GM18909 (cell line): ENCODE results near the gene SEMA4D.

Experiments used
- ATAC-seq: cut with Tn5 transposase; IDR thresholded peaks from one replicate; pipeline ENCODE4 v1.9.1; 2021; ENCODE audit warnings: mild to moderate bottlenecking; ENCODE audit not compliant: unreplicated experiment, poor library complexity

Gene SEMA4D

GRCh38 chr9:89420397-89421178, 77.3 kb downstream of the SEMA4D start:
- ATAC-seq, result no peak

- no peak for ATAC-seq
Measured at GRCh38 chr9:89419978-89420394, 77.9 kb downstream of the SEMA4D start.

- ATAC-seq, result peak; percentile 79
Measured at GRCh38 chr9:89418882-89419640, 78.9 kb downstream of the SEMA4D start.

GRCh38 chr9:89418474-89418845, 79.5 kb downstream of the SEMA4D start:
- ATAC-seq, result peak; percentile 2

GRCh38 chr9:89417832-89418473, 80.0 kb downstream of the SEMA4D start:
- ATAC-seq, result no peak

GRCh38 chr9:89414670-89415324, 83.1 kb downstream of the SEMA4D start:
- ATAC-seq, result no peak

GRCh38 chr9:89413963-89414638, 83.8 kb downstream of the SEMA4D start:
- no peak for ATAC-seq

GRCh38 chr9:89412951-89413350, 85.0 kb downstream of the SEMA4D start:
- ATAC-seq, result no peak

- no peak for ATAC-seq
Measured at GRCh38 chr9:89412541-89412940, 85.4 kb downstream of the SEMA4D start.

- no peak for ATAC-seq
Measured at GRCh38 chr9:89411759-89412158, 86.2 kb downstream of the SEMA4D start.

GRCh38 chr9:89410641-89411350, 87.1 kb downstream of the SEMA4D start:
- peak; percentile 49 for ATAC-seq

GRCh38 chr9:89410022-89410421, 87.9 kb downstream of the SEMA4D start:
- no peak for ATAC-seq

GRCh38 chr9:89409466-89409865, 88.4 kb downstream of the SEMA4D start:
- ATAC-seq, result no peak

GRCh38 chr9:89408628-89409101, 89.2 kb downstream of the SEMA4D start:
- peak; percentile 42 for ATAC-seq

- no peak for ATAC-seq
Measured at GRCh38 chr9:89407070-89407469, 90.8 kb downstream of the SEMA4D start.

- ATAC-seq, result peak; percentile 41
Measured at GRCh38 chr9:89405826-89406225, 92.1 kb downstream of the SEMA4D start.

- no peak for ATAC-seq
Measured at GRCh38 chr9:89404074-89404473, 93.8 kb downstream of the SEMA4D start.

- ATAC-seq, result no peak
Measured at GRCh38 chr9:89402695-89403427, 95.1 kb downstream of the SEMA4D start.
